GM12892 (cell line): ENCODE results near the gene SLC9A5.

Experiments
- POLR2A ChIP-seq: IDR thresholded peaks from 2 replicates; pipeline ENCODE4 v1.6.1; 2011; ENCODE audit warnings: low read depth, low read length, control low read depth
- POLR2AphosphoS5 ChIP-seq: IDR thresholded peaks from 2 replicates; pipeline ENCODE4 v1.6.1; 2011; ENCODE audit warnings: low read depth, low read length, control low read depth
- TAF1 ChIP-seq: IDR thresholded peaks from 2 replicates; pipeline ENCODE4 v1.6.1; 2011; ENCODE audit warnings: low read depth, mild to moderate bottlenecking, control low read depth, low read length, borderline replicate concordance

GRCh38 chr16:67277999-67278772, 29.4 kb downstream of the SLC9A5 start:
- no peak for TF ChIP-seq POLR2A
- no peak for TF ChIP-seq TAF1
- no peak for TF ChIP-seq POLR2AphosphoS5
